Esophagus mucosa (tissue), 1 donor: ENCODE measurements around the gene SSB. TPM values are rescaled to one million over a fixed set of nuclear protein-coding genes. Genes with fewer than 3 reads are reported as not detected.
"Not testable (repeated sequence)": the region's sequence is repeated elsewhere in the genome, so short reads cannot be mapped to it uniquely, and the experiment has no call there.

Experiments used
- ATAC-seq: fragments of 200-7000 bp; cut with Tn5 transposase; one replicate; pipeline ENCODE4 v1.9.1; 2020
- total RNA-seq: library from RNA; stranded (reverse); gene quantifications from one replicate; pipeline ENCODE4 v1.2.4, GENCODE V29; 2023
- donor health status: DM: yes; HTN: yes; CAD: no.

SSB gene
- total RNA-seq = 40.1 TPM

DNA sequence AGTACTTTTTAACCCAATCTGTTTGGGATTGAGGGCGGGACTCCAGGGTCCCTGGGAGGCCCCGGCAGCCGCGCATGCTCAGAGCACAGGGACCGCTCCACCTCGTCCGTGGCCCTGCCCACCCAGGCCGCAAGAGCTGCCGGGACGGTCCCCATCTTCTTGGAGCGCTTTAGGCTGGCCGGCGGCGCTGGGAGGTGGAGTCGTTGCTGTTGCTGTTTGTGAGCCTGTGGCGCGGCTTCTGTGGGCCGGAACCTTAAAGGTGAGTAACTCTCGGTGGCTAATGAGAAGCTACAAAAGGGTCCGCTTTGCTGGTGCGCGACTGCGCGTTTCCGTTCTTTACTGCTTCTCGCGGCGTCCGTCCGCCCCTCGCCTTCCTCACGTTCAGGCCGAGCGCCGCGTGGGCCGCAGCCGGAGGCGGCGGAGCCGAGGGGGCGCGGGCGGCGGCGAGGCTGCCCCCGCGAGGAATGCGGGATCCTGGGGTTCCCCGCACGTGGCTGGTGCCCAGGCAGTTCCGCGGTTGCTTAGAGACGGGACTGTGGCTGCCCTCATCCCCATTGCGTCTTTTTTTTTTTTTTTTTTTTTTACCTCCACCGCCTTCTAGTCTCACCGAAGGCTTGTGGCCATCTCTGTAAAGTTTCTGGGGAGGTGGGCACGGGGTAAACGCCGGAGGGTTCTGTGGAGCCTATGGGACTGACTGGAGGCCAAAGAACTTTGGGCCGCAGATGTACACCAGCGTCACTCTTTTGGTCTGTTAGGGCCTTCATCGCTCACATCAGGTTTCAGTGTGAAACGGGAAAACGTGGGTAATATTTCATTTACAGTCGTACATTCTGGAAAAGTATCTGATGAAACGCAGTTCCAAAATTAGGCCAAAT is at the start of gene SSB:
Gene SSB, plus strand, starts transcription at position 154 of the 875 bp plus-strand sequence. CDS start 2,090 bp downstream, outside the sequence.
- ATAC-seq = peak; percentile 99

DNA sequence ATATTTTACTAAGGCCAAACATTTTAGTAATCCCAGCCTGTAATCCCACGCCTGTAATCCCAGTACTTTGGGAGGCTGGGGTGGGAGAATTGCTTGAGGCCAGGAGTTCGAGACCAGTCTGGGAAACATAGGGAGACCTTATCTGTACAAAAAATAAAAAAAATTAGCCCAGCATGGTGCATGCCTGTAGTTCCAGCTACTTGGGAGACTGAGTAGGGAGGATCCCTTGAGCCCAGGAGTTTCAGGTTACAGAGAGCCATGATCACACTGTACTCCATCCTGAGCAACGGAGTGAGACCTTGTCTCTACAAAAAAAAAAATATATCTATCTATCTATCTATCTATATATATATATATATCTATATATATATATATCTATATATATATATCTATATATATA is 45.9 kb upstream of the SSB start:
- ATAC-seq = no peak

GRCh38 chr2:169755083-169755870 is 43.4 kb upstream of the SSB start:
- ATAC-seq = no peak

DNA sequence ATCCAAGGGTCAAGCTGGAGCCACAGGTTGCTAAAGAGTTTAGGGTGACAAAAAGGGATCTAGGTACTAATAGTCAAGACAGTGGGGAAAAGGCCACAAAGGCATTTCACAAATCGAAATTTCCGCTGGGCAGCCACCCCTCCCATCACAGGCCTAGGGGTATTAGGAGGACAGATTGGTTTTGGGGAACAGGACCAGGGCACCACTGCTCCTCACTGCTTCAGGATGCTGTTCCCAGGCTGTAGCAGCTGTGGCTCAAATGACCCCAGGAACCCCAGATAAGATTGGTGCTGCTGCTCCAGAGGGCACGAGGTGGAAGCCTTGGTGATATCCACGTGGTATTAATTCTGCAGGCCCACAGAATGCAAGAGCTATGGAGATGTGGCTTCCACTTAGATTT is 42.3 kb upstream of the SSB start:
- ATAC-seq = no peak

DNA sequence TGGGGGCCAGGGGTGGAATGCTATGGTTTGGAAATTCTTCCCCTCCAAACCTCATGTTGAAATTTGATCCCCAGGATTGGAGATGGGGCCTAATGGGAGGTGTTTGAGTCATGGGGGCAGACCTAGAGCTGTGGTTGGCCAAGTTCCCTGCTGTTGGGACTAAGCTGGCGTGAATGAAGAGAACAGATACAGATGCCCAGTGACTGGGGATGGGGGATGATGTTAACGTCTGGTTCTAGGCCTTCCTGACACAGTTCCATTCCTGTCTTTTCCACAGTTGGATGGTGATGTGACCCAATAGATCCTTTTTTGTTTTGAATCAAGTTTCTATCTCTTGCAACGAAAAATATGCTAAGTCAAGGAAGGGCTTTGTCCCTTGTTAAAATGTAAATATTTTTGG is 41.3 kb upstream of the SSB start:
- no peak for ATAC-seq

GRCh38 chr2:169757778-169758177 is 40.9 kb upstream of the SSB start:
- ATAC-seq = no peak

- ATAC-seq = no peak
These were observed 38.7 kb upstream of the SSB start for GRCh38 chr2:169759987-169760386.

DNA sequence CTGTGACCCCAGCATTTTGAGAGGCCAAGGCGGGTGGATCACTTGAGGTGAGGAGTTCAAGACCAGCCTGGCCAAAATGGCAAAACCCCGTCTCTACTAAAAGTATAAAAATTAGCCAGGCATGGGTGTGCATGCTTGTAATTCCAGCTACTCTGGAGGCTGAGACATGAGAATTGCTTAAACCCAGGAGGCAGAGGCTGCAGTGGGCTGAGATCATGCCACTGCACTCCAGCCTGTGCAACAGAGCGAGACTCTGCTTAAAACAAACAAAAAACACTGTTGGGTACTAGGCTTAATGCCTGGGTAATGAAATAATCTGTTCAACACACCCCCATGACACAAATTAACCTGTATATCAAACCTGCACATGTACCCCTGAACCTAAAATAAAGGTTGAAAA is 37.9 kb upstream of the SSB start:
- not testable (repeated sequence) for ATAC-seq

GRCh38 chr2:169761251-169761969 is 37.3 kb upstream of the SSB start:
- ATAC-seq = no peak

GRCh38 chr2:169761970-169762292 is 36.7 kb upstream of the SSB start:
- no peak for ATAC-seq

GRCh38 chr2:169765523-169765922 is 33.1 kb upstream of the SSB start:
- no peak for ATAC-seq

- peak; percentile 60 for ATAC-seq
These were observed 31.3 kb upstream of the SSB start for GRCh38 chr2:169767243-169767888.

DNA sequence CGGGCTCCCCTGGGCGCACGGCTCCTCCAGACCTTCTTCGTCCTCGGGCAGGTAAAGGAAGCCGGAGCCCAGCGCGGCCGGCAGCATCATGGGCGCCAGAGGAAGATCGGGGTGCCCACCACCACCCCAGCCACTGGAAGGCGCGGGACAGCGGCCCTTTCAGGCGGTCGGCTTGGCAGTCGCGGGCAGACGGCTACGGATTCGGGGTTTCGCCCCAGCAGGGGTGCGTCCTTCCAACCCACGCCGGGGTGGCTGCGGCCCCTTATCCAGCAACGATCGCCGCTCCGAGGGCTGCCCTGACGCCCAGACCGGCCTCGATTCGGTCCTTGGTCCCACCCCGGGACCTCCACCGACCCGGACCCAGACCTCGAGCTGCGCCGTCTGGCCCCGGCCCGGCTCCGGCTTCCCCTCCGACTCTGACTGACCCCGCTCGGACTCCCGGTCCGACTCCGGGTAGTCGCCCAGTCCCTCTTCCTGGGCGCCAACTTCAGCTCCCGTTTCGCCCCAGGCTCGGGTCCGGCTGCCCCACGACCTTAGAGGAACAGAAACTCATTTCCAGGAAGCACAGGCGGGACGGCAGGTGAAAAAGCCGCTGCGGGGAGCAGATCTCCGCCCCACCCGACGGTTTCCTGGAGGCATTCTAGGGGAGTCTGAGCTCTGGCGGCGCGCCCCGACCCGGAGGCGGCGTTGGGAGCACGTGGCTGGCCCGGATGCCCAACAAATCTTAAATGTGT is 30.2 kb upstream of the SSB start:
- peak; percentile 57 for ATAC-seq

- no peak for ATAC-seq
These were observed 27.6 kb upstream of the SSB start for GRCh38 chr2:169771021-169771420.

GRCh38 chr2:169771612-169772011 is 27.1 kb upstream of the SSB start:
- ATAC-seq = no peak

GRCh38 chr2:169772651-169773050 is 26.0 kb upstream of the SSB start:
- no peak for ATAC-seq

GRCh38 chr2:169775354-169775753 is 23.3 kb upstream of the SSB start:
- no peak for ATAC-seq

GRCh38 chr2:169775765-169776164 is 22.9 kb upstream of the SSB start:
- ATAC-seq = no peak

DNA sequence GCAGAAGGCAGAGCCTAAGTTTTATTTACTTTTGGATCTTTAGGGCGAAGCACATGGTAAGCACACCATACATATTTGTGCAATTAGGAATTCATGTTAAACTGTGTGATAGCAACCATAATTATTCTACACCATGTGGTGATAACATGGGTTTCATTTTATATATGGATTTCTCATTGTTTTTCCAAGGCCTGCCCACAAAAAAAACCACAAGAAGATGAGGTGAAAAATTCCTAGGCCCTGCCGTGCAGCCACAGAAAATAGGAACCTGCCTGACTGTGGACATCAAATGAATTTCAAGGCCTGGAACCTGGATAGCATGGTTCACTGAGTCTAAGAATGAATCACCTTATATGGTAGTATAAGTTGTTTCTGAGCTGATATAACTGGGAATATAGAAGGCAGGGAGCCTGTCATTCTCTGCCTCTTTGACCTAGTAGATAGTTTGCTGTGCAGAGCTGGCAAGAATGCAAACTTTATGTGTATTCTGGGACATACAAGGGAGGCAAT is 22.4 kb upstream of the SSB start:
- no peak for ATAC-seq

DNA sequence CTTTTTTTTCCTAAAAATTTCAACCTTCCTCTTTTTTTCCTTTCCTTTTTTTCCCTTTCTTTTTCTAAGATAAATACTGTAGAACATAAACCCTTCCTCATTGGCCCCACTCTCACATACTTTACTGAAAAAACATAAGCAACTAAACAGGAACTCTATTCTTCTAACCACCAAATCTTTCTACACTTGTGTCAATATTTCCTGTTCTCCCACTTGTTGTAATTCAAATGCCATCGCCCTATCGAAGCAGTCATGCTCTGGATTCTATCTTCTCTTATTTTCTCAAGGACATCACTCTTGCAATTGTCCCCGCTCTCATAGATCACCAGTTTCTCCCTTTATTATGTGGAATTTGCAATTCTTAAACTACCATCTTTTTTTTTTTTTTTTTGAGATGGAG is 20.2 kb upstream of the SSB start:
- ATAC-seq = no peak

DNA sequence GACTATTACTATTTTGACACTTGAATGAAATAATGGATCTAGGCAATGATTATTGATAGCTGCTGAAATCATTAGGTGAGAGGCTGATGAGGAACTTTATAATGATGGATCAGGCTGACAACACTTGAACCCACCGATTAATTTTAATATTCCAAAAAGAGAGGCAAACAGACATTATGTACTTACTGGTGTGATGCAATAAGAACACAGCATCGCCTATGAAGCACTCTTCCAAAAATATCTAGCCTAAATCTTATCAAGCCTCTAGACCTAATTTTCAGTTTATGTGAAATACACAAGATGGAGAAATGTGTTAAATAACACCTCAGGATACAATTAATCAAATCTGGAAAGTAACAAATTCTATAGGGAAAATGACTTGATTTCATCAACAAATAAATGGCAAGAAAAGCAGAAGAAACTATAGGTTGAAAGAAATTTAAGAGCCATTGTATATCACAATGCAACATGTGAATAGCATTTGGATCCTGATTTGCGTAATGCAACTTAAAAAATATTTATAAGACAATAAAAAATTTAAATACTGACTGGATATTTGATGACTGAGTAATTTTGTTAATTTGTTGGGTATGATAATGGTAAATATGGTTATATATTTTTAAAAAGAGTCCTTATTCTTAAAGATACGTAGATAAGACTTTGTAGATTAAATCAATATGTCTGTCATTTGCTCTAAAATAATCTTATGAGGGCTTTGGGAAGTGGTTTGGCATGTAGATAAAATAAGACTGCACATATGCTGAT is 17.2 kb upstream of the SSB start:
- ATAC-seq = no peak
